Measurements from ENCODE around the gene SNRNP70. TPM values are rescaled to one million over a fixed set of nuclear protein-coding genes. Genes with fewer than 3 reads are reported as not detected.

The SNRNP70 gene
- total RNA-seq, 1 experiment from 2014 or later = 325 TPM

GRCh38 chr19:49064768-49065611, 20.3 kb upstream of the SNRNP70 start, which contains the start of gene NTF4:
Gene NTF4 (minus strand): TSS chr19:49064818. CDS start chr19:49061997, 2,821 bp downstream.
- Mint-ChIP-seq H3K27ac (ENCODE audit: unreplicated experiment) (no peak within 1 kb of the TSS), H3K27me3 (ENCODE audit: unreplicated experiment) (peaks cover 51% of the 10 kb centered on the region), H3K4me3 (ENCODE audit: low read depth, unreplicated experiment) (peak within 1 kb of the TSS; percentile 29), H3K4me1 (ENCODE audit: low read depth, unreplicated experiment) (peaks cover 9% of the 10 kb centered on the region), H3K36me3 (ENCODE audit: insufficient read depth, unreplicated experiment) (peaks cover 16% of the 10 kb centered on the region), H3K9me3 (ENCODE audit: low read depth, unreplicated experiment) (peaks cover 3% of the 10 kb centered on the region)
- CTCF ChIA-PET = interaction anchor here (0.6 to 1.8 kb wide), 4 partner anchors 8 to 282 kb away, joined by 3 to 10 read pairs (median 8); partner anchors contain the start of genes GYS1 and RUVBL2
- no TSS peak for BruUV-seq (replicated peaks)
- intact Hi-C loops (cut with micrococcal nuclease; ENCODE audit: unreplicated experiment) = no loop called here
- TF ChIP-seq CTCF (IDR thresholded peaks at IDR 0.05; ENCODE audit: unreplicated experiment) = no peak
- peak; percentile 66 for DNase-seq

DNA sequence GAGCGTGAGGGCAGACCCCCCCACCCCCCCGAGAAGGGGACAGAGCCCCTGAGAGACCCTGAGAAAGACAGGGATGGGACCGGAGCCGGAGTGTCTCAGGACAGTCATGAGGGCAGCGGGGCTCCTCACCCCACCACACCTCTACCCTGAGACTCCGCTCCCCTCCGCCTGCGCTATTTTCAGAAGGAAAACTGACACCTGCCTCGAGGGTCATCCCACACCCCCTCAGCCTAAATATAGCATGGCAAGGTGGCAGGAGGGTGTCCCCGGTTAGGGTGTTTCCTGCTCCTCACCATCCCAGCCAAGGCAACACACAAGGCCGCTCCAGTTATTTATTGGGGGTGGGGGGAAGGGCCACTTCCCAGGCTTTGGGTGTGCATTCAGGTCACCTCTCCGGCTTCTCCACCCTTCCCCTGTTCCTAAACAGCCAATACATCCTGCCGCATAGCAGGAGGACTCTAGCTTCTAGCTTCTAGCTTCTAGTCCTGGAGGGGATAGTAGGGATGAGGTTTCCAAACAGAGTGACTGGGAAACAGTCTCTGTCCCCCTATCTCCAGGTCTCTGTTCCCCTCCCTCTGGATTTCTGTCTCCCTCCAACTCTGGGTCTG, 19.2 kb upstream of the SNRNP70 start:
- H3K36me3 Mint-ChIP-seq (ENCODE audit: insufficient read depth, unreplicated experiment) = peaks cover 11% of the 10 kb centered on the region
- no peak for TF ChIP-seq CTCF (IDR thresholded peaks at IDR 0.05; ENCODE audit: unreplicated experiment)

GRCh38 chr19:49067554-49067953, 17.7 kb upstream of the SNRNP70 start:
- no peaks in the 10 kb centered on the region for H3K4me1 Mint-ChIP-seq (ENCODE audit: low read depth, unreplicated experiment)
- no peak for TF ChIP-seq CTCF (IDR thresholded peaks at IDR 0.05; ENCODE audit: unreplicated experiment)
- no peak overlapping the region for H3K27ac Mint-ChIP-seq (ENCODE audit: unreplicated experiment)
- H3K4me3 Mint-ChIP-seq (ENCODE audit: low read depth, unreplicated experiment) = no peak overlapping the region
- peaks cover 65% of the 10 kb centered on the region for H3K27me3 Mint-ChIP-seq (ENCODE audit: unreplicated experiment)
- DNase-seq = no peak
- BruUV-seq (replicated peaks) = no TSS peak
- CTCF ChIA-PET = no interaction called here
- H3K36me3 Mint-ChIP-seq (ENCODE audit: insufficient read depth, unreplicated experiment) = peaks cover 10% of the 10 kb centered on the region
- intact Hi-C loops (cut with micrococcal nuclease; ENCODE audit: unreplicated experiment) = no loop called here
- peaks cover 7% of the 10 kb centered on the region for H3K9me3 Mint-ChIP-seq (ENCODE audit: low read depth, unreplicated experiment)

More for the DNA sequence above, 19.2 kb upstream of the SNRNP70 start:
- Mint-ChIP-seq H3K4me1 (ENCODE audit: low read depth, unreplicated experiment) (peaks cover 2% of the 10 kb centered on the region), H3K4me3 (ENCODE audit: low read depth, unreplicated experiment) (no peak overlapping the region), H3K9me3 (ENCODE audit: low read depth, unreplicated experiment) (peaks cover 7% of the 10 kb centered on the region), H3K27ac (ENCODE audit: unreplicated experiment) (no peak overlapping the region), H3K27me3 (ENCODE audit: unreplicated experiment) (peaks cover 60% of the 10 kb centered on the region)
- DNase-seq = no peak
- CTCF ChIA-PET = interaction anchor here (0.5 to 1.8 kb wide), 3 partner anchors 7 to 417 kb away, joined by 4 to 10 read pairs (median 5); no protein-coding TSS in a partner anchor
- intact Hi-C loops (cut with micrococcal nuclease; ENCODE audit: unreplicated experiment) = no loop called here
- no TSS peak for BruUV-seq (replicated peaks)

GRCh38 chr19:49069026-49069425, 16.2 kb upstream of the SNRNP70 start:
- no TSS peak for BruUV-seq (replicated peaks)
- CTCF ChIA-PET = interaction anchor here (0.6 kb wide), 1 partner anchor 188 kb away, joined by 6 read pairs; no protein-coding TSS in a partner anchor
- intact Hi-C loops (cut with micrococcal nuclease; ENCODE audit: unreplicated experiment) = no loop called here
- H3K4me3 Mint-ChIP-seq (ENCODE audit: low read depth, unreplicated experiment) = no peak overlapping the region
- H3K4me1 Mint-ChIP-seq (ENCODE audit: low read depth, unreplicated experiment) = peaks cover 14% of the 10 kb centered on the region
- no peak overlapping the region for H3K27ac Mint-ChIP-seq (ENCODE audit: unreplicated experiment)
- H3K9me3 Mint-ChIP-seq (ENCODE audit: low read depth, unreplicated experiment) = peaks cover 7% of the 10 kb centered on the region
- H3K27me3 Mint-ChIP-seq (ENCODE audit: unreplicated experiment) = peaks cover 80% of the 10 kb centered on the region
- H3K36me3 Mint-ChIP-seq (ENCODE audit: insufficient read depth, unreplicated experiment) = peaks cover 22% of the 10 kb centered on the region
- TF ChIP-seq CTCF (IDR thresholded peaks at IDR 0.05; ENCODE audit: unreplicated experiment) = no peak
- DNase-seq = no peak
